ENCODE measurements around the gene CCDC33.

GRCh38 chr15:74289671-74290070 is 53.5 kb downstream of the CCDC33 start:
- TF ChIP-seq EZH2phosphoT487 (IDR thresholded peaks at IDR 0.05; ENCODE audit: borderline replicate concordance, low read depth): no peak
- TF ChIP-seq EP300 (IDR thresholded peaks at IDR 0.05; ENCODE audit: borderline replicate concordance in 1 of 2, low read depth in 1 of 2, low read length in 1 of 2): no peak
- no peak for TF ChIP-seq NRF1 (IDR thresholded peaks at IDR 0.05; ENCODE audit: low read depth, low read length)
- TF ChIP-seq CTCF (IDR thresholded peaks at IDR 0.05): no peak
